ENCODE measurements around the gene PNMA8B.

The PNMA8B gene

GRCh38 chr19:46486358-46486757, 9.3 kb downstream of the PNMA8B start:
- no peak for DNase-seq

GRCh38 chr19:46484656-46485055, 11.0 kb downstream of the PNMA8B start:
- DNase-seq, result no peak

- no peak for DNase-seq
Observed at GRCh38 chr19:46482631-46483030, 13.0 kb downstream of the PNMA8B start.

GRCh38 chr19:46481947-46482346, 13.7 kb downstream of the PNMA8B start:
- DNase-seq, result no peak

- DNase-seq, result no peak
Observed at GRCh38 chr19:46481223-46481848, 14.3 kb downstream of the PNMA8B start.

- DNase-seq, result peak; percentile 81
Observed at GRCh38 chr19:46480415-46480814, 15.3 kb downstream of the PNMA8B start.

GRCh38 chr19:46478356-46478986, 17.2 kb downstream of the PNMA8B start:
- no peak for DNase-seq

- DNase-seq, result no peak
Observed at GRCh38 chr19:46475986-46476385, 19.7 kb downstream of the PNMA8B start.

GRCh38 chr19:46474211-46474610, 21.5 kb downstream of the PNMA8B start:
- DNase-seq, result no peak

- no peak for DNase-seq
Observed at GRCh38 chr19:46472592-46472991, 23.1 kb downstream of the PNMA8B start.

- no peak for DNase-seq
Observed at GRCh38 chr19:46471811-46472543, 23.7 kb downstream of the PNMA8B start.

- peak; percentile 94 for DNase-seq
Observed at GRCh38 chr19:46471116-46471733, 24.4 kb downstream of the PNMA8B start, which contains the start of gene PNMA8A. TSS of gene PNMA8A (minus strand) at chr19:46471563. CDS start at chr19:46471035, 528 bp downstream.

GRCh38 chr19:46470376-46470775, 25.3 kb downstream of the PNMA8B start:
- no peak for DNase-seq

- DNase-seq, result no peak
Observed at GRCh38 chr19:46469541-46470185, 26.0 kb downstream of the PNMA8B start.

- DNase-seq, result no peak
Observed at GRCh38 chr19:46466536-46467196, 29.0 kb downstream of the PNMA8B start.

GRCh38 chr19:46463516-46463915, 32.2 kb downstream of the PNMA8B start:
- DNase-seq, result no peak

- no peak for DNase-seq
Observed at GRCh38 chr19:46461537-46461936, 34.1 kb downstream of the PNMA8B start.

- DNase-seq, result no peak
Observed at GRCh38 chr19:46460981-46461380, 34.7 kb downstream of the PNMA8B start.

- DNase-seq, result no peak
Observed at GRCh38 chr19:46460055-46460454, 35.6 kb downstream of the PNMA8B start.

- no peak for DNase-seq
Observed at GRCh38 chr19:46456930-46457329, 38.7 kb downstream of the PNMA8B start.

- no peak for DNase-seq
Observed at GRCh38 chr19:46454244-46454643, 41.4 kb downstream of the PNMA8B start.

- no peak for DNase-seq
Observed at GRCh38 chr19:46453661-46454060, 42.0 kb downstream of the PNMA8B start.

- DNase-seq, result no peak
Observed at GRCh38 chr19:46452186-46452585, 43.5 kb downstream of the PNMA8B start.
